GM21825 (cell line): ENCODE results near the gene NRG2.

ENCODE experiments used
- ATAC-seq: cut with Tn5 transposase; IDR thresholded peaks from one replicate; pipeline ENCODE4 v1.9.1; 2021; ENCODE audit warnings: mild to moderate bottlenecking, moderate library complexity; ENCODE audit not compliant: unreplicated experiment

NRG2 gene

GRCh38 chr5:140041492-140042392, 1.4 kb downstream of the NRG2 start:
- no peak for ATAC-seq

GRCh38 chr5:140041099-140041491, 2.0 kb downstream of the NRG2 start:
- ATAC-seq: no peak

GRCh38 chr5:140040358-140040757, 2.7 kb downstream of the NRG2 start:
- no peak for ATAC-seq

- no peak for ATAC-seq
Observed at GRCh38 chr5:140039561-140039960, 3.5 kb downstream of the NRG2 start.

GRCh38 chr5:140038373-140038957, 4.6 kb downstream of the NRG2 start:
- ATAC-seq: no peak

GRCh38 chr5:140037012-140037411, 6.1 kb downstream of the NRG2 start:
- ATAC-seq: no peak

GRCh38 chr5:140035881-140036280, 7.2 kb downstream of the NRG2 start:
- no peak for ATAC-seq

GRCh38 chr5:140033037-140033760, 9.9 kb downstream of the NRG2 start:
- ATAC-seq: no peak

- no peak for ATAC-seq
Observed at GRCh38 chr5:140032296-140032695, 10.8 kb downstream of the NRG2 start.

- no peak for ATAC-seq
Observed at GRCh38 chr5:140027807-140028206, 15.3 kb downstream of the NRG2 start.

- ATAC-seq: no peak
Observed at GRCh38 chr5:140025736-140026135, 17.4 kb downstream of the NRG2 start.

- ATAC-seq: no peak
Observed at GRCh38 chr5:140024928-140025327, 18.2 kb downstream of the NRG2 start.

- no peak for ATAC-seq
Observed at GRCh38 chr5:140023611-140024191, 19.4 kb downstream of the NRG2 start.

- ATAC-seq: no peak
Observed at GRCh38 chr5:140020601-140021177, 22.4 kb downstream of the NRG2 start.

GRCh38 chr5:140018920-140019644, 24.0 kb downstream of the NRG2 start:
- ATAC-seq: no peak

- ATAC-seq: no peak
Observed at GRCh38 chr5:140018517-140018916, 24.6 kb downstream of the NRG2 start.

- ATAC-seq: no peak
Observed at GRCh38 chr5:140018096-140018481, 25.0 kb downstream of the NRG2 start.

- no peak for ATAC-seq
Observed at GRCh38 chr5:140017397-140018095, 25.6 kb downstream of the NRG2 start.

GRCh38 chr5:140015706-140016105, 27.4 kb downstream of the NRG2 start:
- ATAC-seq: no peak

- ATAC-seq: no peak
Observed at GRCh38 chr5:140014751-140015150, 28.3 kb downstream of the NRG2 start.
